Astrocyte (in vitro differentiated cells and primary cell): ENCODE data around the gene ZNF582.

ENCODE experiments used
- EZH2 ChIP-seq: IDR thresholded peaks from 2 replicates; pipeline ENCODE4 v1.6.1; 2012; ENCODE audit warnings: mild to moderate bottlenecking, low read length, inconsistent platforms; ENCODE audit not compliant: insufficient read depth
- TF ChIP-seq, protein P1 (sequence below): IDR thresholded peaks from 2 replicates; pipeline ENCODE4 v1.5.1; 2011; ENCODE audit warnings: low read depth, mild to moderate bottlenecking, inconsistent platforms, low read length, moderate library complexity; ENCODE audit not compliant: insufficient read depth

DNA sequence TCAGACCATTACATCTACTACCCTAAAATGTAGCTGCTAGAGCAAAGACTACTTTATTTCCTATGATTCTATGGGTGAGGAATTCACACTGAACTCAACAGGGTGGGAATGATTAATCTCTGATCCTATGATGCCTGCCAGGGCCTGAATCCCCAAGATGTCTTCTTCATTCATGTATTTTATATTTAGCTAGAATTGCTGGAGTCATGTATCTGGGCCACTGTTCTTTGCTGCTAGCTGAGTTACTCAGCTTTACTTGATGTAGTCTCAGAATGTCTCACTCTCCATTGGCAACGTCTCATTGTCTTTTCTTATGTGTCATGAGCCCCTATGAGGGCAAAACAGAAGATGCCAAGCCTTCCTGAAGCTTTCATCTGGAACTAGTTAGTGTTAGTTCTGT is 21.1 kb downstream of the ZNF582 start:
- TF ChIP-seq, protein P1, sequence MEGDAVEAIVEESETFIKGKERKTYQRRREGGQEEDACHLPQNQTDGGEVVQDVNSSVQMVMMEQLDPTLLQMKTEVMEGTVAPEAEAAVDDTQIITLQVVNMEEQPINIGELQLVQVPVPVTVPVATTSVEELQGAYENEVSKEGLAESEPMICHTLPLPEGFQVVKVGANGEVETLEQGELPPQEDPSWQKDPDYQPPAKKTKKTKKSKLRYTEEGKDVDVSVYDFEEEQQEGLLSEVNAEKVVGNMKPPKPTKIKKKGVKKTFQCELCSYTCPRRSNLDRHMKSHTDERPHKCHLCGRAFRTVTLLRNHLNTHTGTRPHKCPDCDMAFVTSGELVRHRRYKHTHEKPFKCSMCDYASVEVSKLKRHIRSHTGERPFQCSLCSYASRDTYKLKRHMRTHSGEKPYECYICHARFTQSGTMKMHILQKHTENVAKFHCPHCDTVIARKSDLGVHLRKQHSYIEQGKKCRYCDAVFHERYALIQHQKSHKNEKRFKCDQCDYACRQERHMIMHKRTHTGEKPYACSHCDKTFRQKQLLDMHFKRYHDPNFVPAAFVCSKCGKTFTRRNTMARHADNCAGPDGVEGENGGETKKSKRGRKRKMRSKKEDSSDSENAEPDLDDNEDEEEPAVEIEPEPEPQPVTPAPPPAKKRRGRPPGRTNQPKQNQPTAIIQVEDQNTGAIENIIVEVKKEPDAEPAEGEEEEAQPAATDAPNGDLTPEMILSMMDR, result no peak
- no peak for TF ChIP-seq EZH2
